ENCODE data around the gene KCNK1. TPM values are rescaled to one million over a fixed set of nuclear protein-coding genes. Genes with fewer than 3 reads are reported as not detected.

The KCNK1 gene
- total and polyA plus RNA-seq, 2 of the 8 experiments (the other 6 are each of a cell fraction or from before 2014, with no cell fraction given): 11.9 to 16.5 TPM

DNA sequence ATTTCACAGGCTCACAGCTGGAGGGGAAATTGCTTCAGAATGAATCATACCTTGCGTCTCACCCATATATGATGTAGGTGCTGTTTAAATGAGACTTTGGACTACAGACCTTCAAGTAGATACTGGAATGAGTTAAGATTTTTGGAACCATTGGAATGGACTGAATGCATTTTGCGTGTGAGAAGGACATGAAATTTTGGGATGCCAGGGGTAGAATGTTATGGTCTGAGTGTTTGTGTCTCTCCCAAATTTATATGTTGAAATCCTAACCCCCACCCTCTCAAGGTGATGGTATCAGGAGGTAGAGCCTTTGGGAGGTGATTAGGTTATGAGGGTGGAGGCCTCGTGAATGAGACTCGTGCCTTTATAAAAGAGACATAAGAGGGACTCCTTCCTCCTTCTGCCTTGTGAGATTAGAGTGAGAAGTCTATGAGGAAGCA is 41.4 kb downstream of the KCNK1 start:
- Histone ChIP-seq H3K18ac (ENCODE audit: extremely low read depth, low read length) (no peak overlapping the region), H3K27ac (ENCODE audit: low read depth, low read length) (no peak overlapping the region), H2BK120ac (replicated peaks; ENCODE audit: low read depth, low read length) (no peak overlapping the region), H3K9ac (replicated peaks in 1 of 4; ENCODE audit: extremely low read depth in 1 of 4, low read depth in 3 of 4, low read length in 3 of 4) (no peak overlapping the region), H2BK5ac (ENCODE audit: low read depth, low read length) (no peak overlapping the region), H2AK5ac (ENCODE audit: low read depth, low read length) (no peak overlapping the region), H3K9me3 (ENCODE audit: insufficient read depth in 2 of 2, low read depth in 1 of 2, low read length in 1 of 2) (peaks cover 0 to 4% of the 10 kb centered on the region in 2 experiments; a peak in 1 of 4 replicates), H3K23ac (ENCODE audit: insufficient read length) (no peak overlapping the region), H4K20me1 (replicated peaks in 1 of 2; ENCODE audit: control insufficient read depth in 1 of 2, insufficient read depth in 2 of 2, low read length in 2 of 2) (peaks cover 0 to 2% of the 10 kb centered on the region in 2 experiments), H3K4me3 (ENCODE audit: extremely low read depth in 1 of 4, insufficient read depth in 2 of 4, low read depth in 3 of 4, low read length in 4 of 4) (no peak overlapping the region), H3K56ac (replicated peaks; ENCODE audit: insufficient read length, low read depth, low read length) (no peak overlapping the region), H3K14ac (ENCODE audit: insufficient read length) (no peak overlapping the region), H4K8ac (ENCODE audit: extremely low read depth, insufficient read depth, low read length) (no peak overlapping the region), H2AFZ (ENCODE audit: low read length) (no peak overlapping the region), H3K36me3 (ENCODE audit: control insufficient read depth in 2 of 4, insufficient read depth in 4 of 4, low read length in 3 of 4) (no peaks in the 10 kb centered on the region), H3K27me3 (replicated peaks in 1 of 4; ENCODE audit: control insufficient read depth in 3 of 4, extremely low read depth in 1 of 4, insufficient read depth in 3 of 4, low read length in 3 of 4) (no peaks in the 10 kb centered on the region), H3K4ac (replicated peaks; ENCODE audit: insufficient read length, low read depth, low read length) (no peak overlapping the region), H2BK15ac (ENCODE audit: low read length) (no peak overlapping the region), H3K23me2 (ENCODE audit: low read depth, low read length) (no peaks in the 10 kb centered on the region), H2BK12ac (ENCODE audit: low read depth, low read length) (no peak overlapping the region), H3K79me1 (ENCODE audit: low read depth, low read length) (no peaks in the 10 kb centered on the region), H4K5ac (ENCODE audit: insufficient read length, low read depth, low read length) (no peak overlapping the region), H3K4me2 (ENCODE audit: insufficient read depth in 1 of 2, low read depth in 2 of 2, low read length in 2 of 2) (no peak overlapping the region), H3K79me2 (ENCODE audit: control insufficient read depth in 1 of 2, insufficient read depth in 2 of 2, low read length in 2 of 2) (no peaks in the 10 kb centered on the region; a peak in 1 of 4 replicates), H4K91ac (replicated peaks; ENCODE audit: insufficient read length, low read length) (no peak overlapping the region), H2BK20ac (ENCODE audit: low read length) (no peak overlapping the region), H3K4me1 (replicated peaks in 1 of 4; ENCODE audit: control insufficient read depth in 3 of 4, insufficient read depth in 4 of 4, low read length in 3 of 4) (peaks cover 0 to 21% (median 6%) of the 10 kb centered on the region in 4 experiments; a peak in 6 of 7 replicates)
- no peak for FAIRE-seq
- CTCF ChIA-PET (ENCODE audit: partially characterized antibody): no interaction called here
- POLR2A ChIA-PET (ENCODE audit: partially characterized antibody): no interaction called here
- TF ChIP-seq POU5F1 (IDR thresholded peaks at IDR 0.05; ENCODE audit: low read depth, low read length) (no peak), RBBP5 (IDR thresholded peaks at IDR 0.05; ENCODE audit: borderline replicate concordance, low read depth, low read length) (no peak), CEBPB (IDR thresholded peaks at IDR 0.05; ENCODE audit: low read depth, low read length) (no peak), SP1 (IDR thresholded peaks at IDR 0.05; ENCODE audit: low read depth, low read length) (no peak)
- TF ChIP-seq, protein P1, sequence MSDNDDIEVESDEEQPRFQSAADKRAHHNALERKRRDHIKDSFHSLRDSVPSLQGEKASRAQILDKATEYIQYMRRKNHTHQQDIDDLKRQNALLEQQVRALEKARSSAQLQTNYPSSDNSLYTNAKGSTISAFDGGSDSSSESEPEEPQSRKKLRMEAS (IDR thresholded peaks at IDR 0.05): no peak
- no peak for DNase-seq (ENCODE audit: low read depth in 1 of 2, low spot score in 2 of 2)
- WGBS, 2 experiments (ENCODE audit: extremely low coverage in 1 of 2, insufficient coverage in 1 of 2, insufficient read length in 1 of 2, insufficient replicate concordance in 2 of 2, low coverage in 1 of 2, low lambda C conversion rate in 2 of 2, missing lambda C conversion rate in 1 of 2): 94% methylated on average over 4 of the region's 4 CpGs; no CpG with 5 or more reads in 1 of the 2 experiments

Measured in H1 (cell line).